Activated naive CD8-positive, alpha-beta T cell treated with anti-CD3 and anti-CD28 coated beads for 36 hours (primary cell): ENCODE measurements around the gene ADGRL3. TPM values are rescaled to one million over a fixed set of nuclear protein-coding genes. Genes with fewer than 3 reads are reported as not detected.

ENCODE experiments used
- DNase-seq: peaks from one replicate; pipeline ENCODE4 v3.0.0; 2021
- H3K27ac Mint-ChIP-seq: one replicate; pipeline ENCODE4 v1.8.0; 2022; ENCODE audit warnings: mild to moderate bottlenecking, moderate library complexity, mixed read lengths
- H3K27me3 Mint-ChIP-seq: one replicate; pipeline ENCODE4 v1.8.0; 2022; ENCODE audit warnings: mild to moderate bottlenecking, mixed read lengths
- H3K36me3 Mint-ChIP-seq: one replicate; pipeline ENCODE4 v1.8.0; 2021; ENCODE audit warnings: mild to moderate bottlenecking, mixed read lengths
- H3K4me1 Mint-ChIP-seq: one replicate; pipeline ENCODE4 v1.8.0; 2021; ENCODE audit warnings: mixed read lengths
- H3K4me3 Mint-ChIP-seq: one replicate; pipeline ENCODE4 v1.8.0; 2022; ENCODE audit warnings: mild to moderate bottlenecking, moderate library complexity, mixed read lengths
- H3K9me3 Mint-ChIP-seq: one replicate; pipeline ENCODE4 v1.8.0; 2022; ENCODE audit warnings: mixed read lengths
- total RNA-seq, 2 experiments: library from RNA; stranded (reverse); gene quantifications; one replicate each; pipeline ENCODE4 v1.2.3, GENCODE V29; 2021

Gene ADGRL3
- total RNA-seq, 2 experiments from 2014 or later = not detected

DNA sequence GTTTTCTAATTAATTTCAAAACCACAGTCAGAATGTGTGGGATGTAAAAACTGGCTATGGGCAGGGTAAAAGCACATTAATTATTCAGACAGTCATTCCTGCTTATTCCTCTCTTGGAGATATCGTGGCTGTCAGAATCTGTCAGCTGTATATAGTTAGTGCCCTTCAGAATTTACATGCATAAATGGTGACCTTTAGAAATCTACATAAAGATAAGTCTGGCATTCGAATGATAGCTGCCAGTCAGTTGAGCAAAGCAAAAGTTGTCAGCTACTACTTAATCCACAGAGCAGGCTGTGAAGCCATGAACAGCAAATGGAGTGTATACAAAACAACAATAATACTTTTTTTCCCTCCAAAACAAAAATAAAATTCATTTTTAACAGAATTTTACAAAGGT, 189.5 kb downstream of the ADGRL3 start:
- no peak overlapping the region for H3K27ac Mint-ChIP-seq
- H3K27me3 Mint-ChIP-seq = no peaks in the 10 kb centered on the region
- DNase-seq = no peak
- H3K36me3 Mint-ChIP-seq = no peaks in the 10 kb centered on the region
- no peak overlapping the region for H3K4me3 Mint-ChIP-seq
- no peaks in the 10 kb centered on the region for H3K4me1 Mint-ChIP-seq
- H3K9me3 Mint-ChIP-seq = peaks cover 4% of the 10 kb centered on the region

- no peak overlapping the region for H3K4me3 Mint-ChIP-seq
- no peaks in the 10 kb centered on the region for H3K9me3 Mint-ChIP-seq
- H3K27me3 Mint-ChIP-seq = no peaks in the 10 kb centered on the region
- no peak overlapping the region for H3K27ac Mint-ChIP-seq
- no peaks in the 10 kb centered on the region for H3K4me1 Mint-ChIP-seq
- no peak for DNase-seq
- H3K36me3 Mint-ChIP-seq = no peaks in the 10 kb centered on the region
Observed at GRCh38 chr4:61395754-61396153, 195.6 kb downstream of the ADGRL3 start.

DNA sequence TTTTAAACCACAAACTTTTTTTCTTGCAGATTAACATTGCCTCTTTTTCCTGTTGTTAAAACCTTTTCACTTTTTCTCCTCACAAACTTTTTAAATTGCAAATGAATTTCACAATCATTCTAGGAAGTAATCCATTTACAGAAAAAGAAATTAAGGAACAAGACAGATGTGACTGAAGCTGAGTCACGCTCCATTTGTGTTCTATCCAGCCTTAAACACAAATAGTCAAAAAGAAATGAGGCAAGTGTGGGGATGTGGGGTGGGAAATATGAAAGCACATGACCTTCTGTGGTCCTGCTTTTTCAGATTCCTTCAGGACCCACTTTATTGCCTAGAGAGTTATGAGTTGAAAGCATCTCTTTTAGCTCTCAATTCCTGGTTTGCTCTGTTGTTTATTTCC, 197.0 kb downstream of the ADGRL3 start:
- H3K4me1 Mint-ChIP-seq = no peaks in the 10 kb centered on the region

DNA sequence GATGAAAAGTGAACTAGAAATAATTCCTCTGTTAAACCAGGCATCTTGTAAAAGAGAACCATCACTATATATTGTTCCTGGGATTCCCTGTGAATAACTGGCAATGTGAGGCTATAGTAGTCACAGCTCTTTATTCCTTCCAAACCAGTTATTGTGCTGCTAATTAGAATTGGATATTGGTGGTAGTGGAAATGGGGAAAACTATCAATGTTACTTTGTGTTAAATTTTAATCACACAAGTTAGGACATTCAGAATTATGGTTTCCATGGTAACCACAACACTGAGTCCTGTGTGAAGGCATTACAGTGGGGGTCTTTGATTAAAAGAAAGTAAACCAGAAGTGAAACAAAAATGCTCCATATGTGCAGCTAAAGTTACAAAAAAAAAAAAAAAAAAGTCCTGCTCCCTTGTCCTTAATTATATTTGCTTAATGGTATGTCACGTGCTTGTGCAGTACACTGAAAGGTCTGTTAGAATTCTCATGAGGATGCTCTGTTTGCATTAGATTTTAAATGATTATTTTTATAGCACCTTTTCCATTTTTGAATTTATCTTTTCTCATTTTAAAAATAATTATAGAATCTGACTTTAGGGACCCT, 200.4 kb downstream of the ADGRL3 start:
- H3K4me3 Mint-ChIP-seq = no peak overlapping the region
- H3K36me3 Mint-ChIP-seq = no peaks in the 10 kb centered on the region
- H3K9me3 Mint-ChIP-seq = peaks cover 1% of the 10 kb centered on the region
- no peak overlapping the region for H3K27ac Mint-ChIP-seq
- DNase-seq = no peak
- no peaks in the 10 kb centered on the region for H3K27me3 Mint-ChIP-seq
- no peaks in the 10 kb centered on the region for H3K4me1 Mint-ChIP-seq

More for the DNA sequence above, 197.0 kb downstream of the ADGRL3 start:
- H3K9me3 Mint-ChIP-seq = no peaks in the 10 kb centered on the region
- H3K36me3 Mint-ChIP-seq = no peaks in the 10 kb centered on the region
- no peak for DNase-seq
- H3K27ac Mint-ChIP-seq = no peak overlapping the region
- H3K4me3 Mint-ChIP-seq = no peak overlapping the region
- no peaks in the 10 kb centered on the region for H3K27me3 Mint-ChIP-seq

DNA sequence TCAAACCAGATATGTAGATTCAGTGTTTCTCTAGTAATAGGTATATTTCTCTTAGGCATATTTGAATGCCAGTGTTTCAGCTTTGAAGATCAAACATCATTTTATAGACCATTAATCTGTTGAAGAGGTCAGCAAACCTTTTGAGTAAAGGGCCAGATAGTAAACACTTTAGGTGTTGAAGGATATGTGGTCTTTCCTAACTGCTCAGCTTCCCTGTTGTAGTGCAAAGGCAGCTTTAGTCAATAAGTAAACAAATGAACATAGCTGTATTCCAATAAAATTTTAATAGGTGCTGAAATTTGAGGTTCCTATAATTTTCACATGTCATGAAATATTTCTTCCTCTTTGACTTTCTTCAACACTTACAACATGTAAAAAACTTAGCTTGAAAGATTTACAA, 201.6 kb downstream of the ADGRL3 start:
- DNase-seq = no peak
- Mint-ChIP-seq H3K4me3 (no peak overlapping the region), H3K36me3 (no peaks in the 10 kb centered on the region), H3K9me3 (peaks cover 1% of the 10 kb centered on the region), H3K4me1 (no peaks in the 10 kb centered on the region), H3K27me3 (no peaks in the 10 kb centered on the region), H3K27ac (no peak overlapping the region)

DNA sequence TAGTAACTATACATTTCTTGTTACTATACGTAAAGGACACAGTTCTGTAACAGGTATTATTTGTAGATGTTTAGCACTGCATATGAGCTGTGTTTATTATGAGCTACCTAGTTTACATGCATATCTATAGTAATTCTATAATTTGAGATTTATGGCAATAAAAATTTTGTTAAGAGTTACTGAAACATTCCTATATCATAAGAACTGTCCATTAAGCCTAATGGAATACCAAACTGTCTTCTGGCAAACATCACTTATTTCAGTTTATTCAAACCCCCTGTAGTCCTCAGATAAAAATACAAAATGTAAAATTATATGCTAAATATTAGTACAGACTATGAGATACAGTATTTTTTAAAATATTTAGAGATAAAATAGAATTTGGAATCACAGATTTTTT, 205.2 kb downstream of the ADGRL3 start:
- Mint-ChIP-seq H3K4me1 (no peaks in the 10 kb centered on the region), H3K27me3 (no peaks in the 10 kb centered on the region), H3K27ac (no peak overlapping the region), H3K9me3 (peaks cover 1% of the 10 kb centered on the region), H3K36me3 (no peaks in the 10 kb centered on the region), H3K4me3 (no peak overlapping the region)
- DNase-seq = no peak

- no peak overlapping the region for H3K4me3 Mint-ChIP-seq
- peaks cover 1% of the 10 kb centered on the region for H3K9me3 Mint-ChIP-seq
- H3K27me3 Mint-ChIP-seq = no peaks in the 10 kb centered on the region
- DNase-seq = no peak
- H3K27ac Mint-ChIP-seq = no peak overlapping the region
- no peaks in the 10 kb centered on the region for H3K4me1 Mint-ChIP-seq
- no peaks in the 10 kb centered on the region for H3K36me3 Mint-ChIP-seq
Observed at GRCh38 chr4:61406677-61407076, 206.6 kb downstream of the ADGRL3 start.

DNA sequence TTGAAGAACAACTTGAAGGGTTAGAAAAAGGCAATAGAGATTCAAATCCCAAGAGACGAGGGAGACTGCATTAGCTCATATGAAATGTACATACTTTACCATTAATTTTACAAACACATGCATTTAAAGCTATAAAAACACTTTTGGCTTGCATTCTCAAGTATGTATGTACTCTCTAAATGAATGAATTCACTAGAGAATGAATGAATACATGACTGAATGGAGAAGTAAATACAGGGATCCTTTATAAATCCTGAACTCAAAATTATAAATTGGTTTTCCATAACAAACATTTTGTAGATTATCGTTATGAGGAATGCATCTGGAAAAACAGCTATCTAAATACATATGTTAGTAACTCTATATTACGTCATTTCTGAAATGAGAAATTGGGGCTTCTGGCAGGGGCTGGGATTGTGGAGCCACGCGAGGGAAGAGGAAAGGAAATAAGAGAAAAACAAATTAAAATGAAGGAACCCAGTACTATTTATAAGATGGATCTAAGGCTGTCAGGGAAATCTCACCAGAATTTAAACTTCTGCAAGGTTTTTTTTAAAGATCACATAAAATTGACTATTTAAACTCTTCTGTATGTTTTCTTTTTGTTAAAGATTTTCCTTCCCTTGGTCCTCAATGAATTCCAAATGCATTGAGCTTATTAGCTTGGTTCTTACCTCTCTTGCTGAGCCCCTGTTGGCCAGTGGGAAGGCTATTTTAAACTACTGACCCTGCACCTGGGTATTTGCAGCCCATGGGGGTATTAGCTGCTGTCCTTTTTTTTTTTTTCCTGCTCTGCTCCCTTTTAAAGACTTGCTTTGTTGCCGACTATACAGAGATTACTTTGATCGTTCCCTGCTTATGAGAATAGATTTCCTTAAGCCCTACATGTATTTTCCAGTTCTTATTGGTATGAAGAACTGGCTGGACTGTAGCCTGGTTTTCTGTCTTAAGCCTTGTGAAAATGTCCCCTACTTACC, 207.8 kb downstream of the ADGRL3 start:
- Mint-ChIP-seq H3K4me3 (no peak overlapping the region), H3K4me1 (no peaks in the 10 kb centered on the region), H3K9me3 (no peaks in the 10 kb centered on the region), H3K27ac (no peak overlapping the region), H3K36me3 (no peaks in the 10 kb centered on the region), H3K27me3 (no peaks in the 10 kb centered on the region)
- DNase-seq = no peak

GRCh38 chr4:61408861-61409260, 208.7 kb downstream of the ADGRL3 start:
- Mint-ChIP-seq H3K27ac (no peak overlapping the region), H3K4me1 (no peaks in the 10 kb centered on the region), H3K27me3 (no peaks in the 10 kb centered on the region), H3K36me3 (no peaks in the 10 kb centered on the region), H3K4me3 (no peak overlapping the region), H3K9me3 (no peaks in the 10 kb centered on the region)
- no peak for DNase-seq

DNA sequence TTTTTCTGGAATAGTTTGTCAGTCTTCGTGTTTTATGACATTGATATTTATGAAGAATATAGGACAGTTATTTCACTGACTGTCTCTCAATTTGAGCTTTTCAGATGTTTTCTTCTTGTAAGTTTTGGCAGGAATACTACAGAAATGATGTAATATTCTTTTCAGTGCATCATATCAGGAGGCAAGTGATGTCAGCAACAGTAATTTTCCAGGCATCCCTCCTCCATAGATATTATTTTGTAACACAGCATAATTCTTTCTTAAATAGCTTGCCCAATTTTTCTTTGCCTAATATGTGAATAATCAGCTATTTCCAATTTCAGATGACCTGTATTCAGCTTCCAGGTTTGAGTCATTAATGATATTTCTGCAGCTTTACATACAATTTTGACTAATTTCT, 211.1 kb downstream of the ADGRL3 start:
- Mint-ChIP-seq H3K9me3 (no peaks in the 10 kb centered on the region), H3K27ac (no peak overlapping the region), H3K4me3 (no peak overlapping the region), H3K4me1 (no peaks in the 10 kb centered on the region), H3K27me3 (no peaks in the 10 kb centered on the region), H3K36me3 (no peaks in the 10 kb centered on the region)
- no peak for DNase-seq

- no peak for DNase-seq
- Mint-ChIP-seq H3K36me3 (no peaks in the 10 kb centered on the region), H3K27ac (no peak overlapping the region), H3K9me3 (peaks cover 1% of the 10 kb centered on the region), H3K4me1 (no peaks in the 10 kb centered on the region), H3K27me3 (no peaks in the 10 kb centered on the region), H3K4me3 (no peak overlapping the region)
Observed at GRCh38 chr4:61425315-61425714, 225.2 kb downstream of the ADGRL3 start.

GRCh38 chr4:61426229-61426628, 226.1 kb downstream of the ADGRL3 start:
- H3K36me3 Mint-ChIP-seq = no peaks in the 10 kb centered on the region
- H3K27me3 Mint-ChIP-seq = no peaks in the 10 kb centered on the region
- H3K9me3 Mint-ChIP-seq = peaks cover 1% of the 10 kb centered on the region
- no peak overlapping the region for H3K4me3 Mint-ChIP-seq
- no peak for DNase-seq
- no peak overlapping the region for H3K27ac Mint-ChIP-seq
- H3K4me1 Mint-ChIP-seq = no peaks in the 10 kb centered on the region

DNA sequence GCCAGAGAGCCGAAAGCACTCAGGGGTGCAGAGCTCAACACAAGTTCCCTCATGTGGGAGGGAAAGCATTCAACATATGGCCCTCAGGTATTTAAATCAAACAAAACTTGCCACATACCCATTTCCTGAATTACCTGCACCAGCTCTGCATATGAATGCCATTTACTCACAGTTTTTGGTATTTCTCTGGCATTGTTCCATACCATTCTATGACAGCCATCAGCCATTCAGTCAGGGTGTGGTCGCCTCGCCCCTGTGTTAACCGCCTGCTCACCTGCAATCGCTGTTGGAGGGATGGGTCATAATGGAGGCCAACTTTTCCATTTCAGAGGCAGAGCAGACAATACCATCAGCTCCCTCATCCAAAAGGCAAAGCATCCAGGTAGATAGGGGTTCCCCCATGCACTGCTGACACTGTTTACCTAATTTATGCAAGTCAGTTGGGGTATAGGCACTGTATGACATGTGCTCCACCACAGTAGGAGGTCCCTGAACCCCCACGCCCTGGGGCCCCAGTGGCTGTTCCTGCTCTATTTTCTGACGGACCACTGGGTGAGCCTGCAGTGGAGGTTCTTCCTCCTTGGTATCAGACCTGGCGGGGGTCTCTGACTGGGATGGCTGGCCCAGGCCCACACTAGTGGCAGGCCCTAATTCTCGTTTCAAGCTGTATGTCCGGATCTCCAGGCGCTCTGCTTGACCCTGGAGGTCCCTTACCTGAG, 227.1 kb downstream of the ADGRL3 start:
- DNase-seq = no peak
- peaks cover 1% of the 10 kb centered on the region for H3K9me3 Mint-ChIP-seq
- no peaks in the 10 kb centered on the region for H3K4me1 Mint-ChIP-seq
- H3K36me3 Mint-ChIP-seq = no peaks in the 10 kb centered on the region
- no peak overlapping the region for H3K27ac Mint-ChIP-seq
- H3K27me3 Mint-ChIP-seq = no peaks in the 10 kb centered on the region
- H3K4me3 Mint-ChIP-seq = no peak overlapping the region

DNA sequence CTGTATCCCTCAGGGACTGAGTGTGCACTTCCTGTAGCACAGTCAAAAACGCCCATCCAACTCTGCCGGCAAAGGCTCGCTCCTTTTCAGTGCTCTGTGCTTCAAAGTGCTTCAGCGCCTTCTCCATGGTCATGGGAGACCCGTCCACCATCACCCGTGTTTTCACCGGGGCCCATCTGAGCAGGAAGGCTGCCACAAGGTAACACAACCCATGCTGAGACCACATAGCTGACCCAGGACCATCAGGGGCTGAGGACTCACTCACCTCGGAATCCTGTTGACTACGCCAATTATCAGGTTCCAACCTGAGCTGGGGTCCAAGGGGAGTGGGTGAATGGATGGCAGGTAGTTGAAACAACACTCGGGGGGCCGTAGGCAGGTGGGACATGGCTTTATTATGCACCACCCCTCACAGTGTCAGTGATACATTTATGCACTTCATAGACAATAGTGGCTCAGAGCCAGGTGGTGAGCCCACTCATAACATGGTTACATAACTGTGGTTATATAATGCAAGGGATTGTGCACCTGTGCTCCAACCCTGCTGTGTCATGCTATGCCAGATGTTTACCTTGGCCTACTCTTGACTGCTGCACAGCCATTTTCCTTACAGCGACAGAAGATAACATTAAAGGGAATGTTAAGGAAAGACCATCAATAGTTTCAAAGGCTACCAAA, 227.8 kb downstream of the ADGRL3 start:
- no peaks in the 10 kb centered on the region for H3K36me3 Mint-ChIP-seq
- H3K27ac Mint-ChIP-seq = no peak overlapping the region
- no peak for DNase-seq
- H3K4me3 Mint-ChIP-seq = no peak overlapping the region
- H3K9me3 Mint-ChIP-seq = peaks cover 1% of the 10 kb centered on the region
- H3K27me3 Mint-ChIP-seq = no peaks in the 10 kb centered on the region
- H3K4me1 Mint-ChIP-seq = no peaks in the 10 kb centered on the region

GRCh38 chr4:61428950-61429349, 228.8 kb downstream of the ADGRL3 start:
- no peaks in the 10 kb centered on the region for H3K27me3 Mint-ChIP-seq

More at GRCh38 chr4:61428950-61429349, 228.8 kb downstream of the ADGRL3 start:
- no peaks in the 10 kb centered on the region for H3K4me1 Mint-ChIP-seq
- no peak overlapping the region for H3K4me3 Mint-ChIP-seq
- no peaks in the 10 kb centered on the region for H3K36me3 Mint-ChIP-seq
- DNase-seq = no peak
- H3K27ac Mint-ChIP-seq = no peak overlapping the region
- H3K9me3 Mint-ChIP-seq = peaks cover 1% of the 10 kb centered on the region
